ENCODE data around the gene FAM47E. TPM values are rescaled to one million over a fixed set of nuclear protein-coding genes. Genes with fewer than 3 reads are reported as not detected.

FAM47E gene
- total and polyA plus RNA-seq, 9 of the 15 experiments (the other 6 are each of a cell fraction or from before 2014, with no cell fraction given): 3.7 to 15.6 (median 6.4) TPM

DNA sequence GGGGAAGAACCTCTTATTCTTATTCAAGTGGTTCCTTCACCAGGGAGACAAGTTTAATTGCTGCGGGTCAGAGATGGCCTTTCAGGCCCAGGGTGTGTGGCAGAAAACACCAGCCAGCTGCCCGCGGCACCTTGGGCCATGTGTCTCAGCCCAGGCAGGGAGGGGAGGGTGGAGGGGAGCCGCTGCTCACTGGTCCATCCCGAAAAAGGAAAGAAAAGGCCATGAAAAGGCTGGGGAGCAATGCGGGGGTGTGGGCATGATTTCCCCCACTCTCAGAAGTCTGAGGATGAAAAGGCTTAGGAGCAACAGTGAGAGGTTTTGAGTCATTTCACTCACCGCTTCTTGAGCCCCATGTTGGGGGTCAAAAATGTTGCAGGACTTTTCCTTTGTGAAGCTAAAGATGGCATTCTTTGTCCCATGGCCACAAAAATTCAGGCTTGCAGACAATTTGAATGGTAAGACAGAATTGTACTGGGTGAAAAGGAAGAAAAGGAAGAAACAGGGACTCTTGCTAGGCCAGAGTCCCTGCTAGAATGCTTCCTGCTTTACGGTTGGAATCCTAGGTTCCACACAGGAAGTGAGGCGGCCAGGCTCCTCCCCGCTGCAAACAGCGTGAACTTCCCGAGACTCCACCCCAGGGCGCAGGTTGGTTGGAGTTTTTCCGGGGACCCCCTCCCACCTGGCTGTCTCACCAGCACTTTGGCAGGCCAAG lies 17.4 kb upstream of the FAM47E start (continued):
- TF ChIP-seq, protein P1, sequence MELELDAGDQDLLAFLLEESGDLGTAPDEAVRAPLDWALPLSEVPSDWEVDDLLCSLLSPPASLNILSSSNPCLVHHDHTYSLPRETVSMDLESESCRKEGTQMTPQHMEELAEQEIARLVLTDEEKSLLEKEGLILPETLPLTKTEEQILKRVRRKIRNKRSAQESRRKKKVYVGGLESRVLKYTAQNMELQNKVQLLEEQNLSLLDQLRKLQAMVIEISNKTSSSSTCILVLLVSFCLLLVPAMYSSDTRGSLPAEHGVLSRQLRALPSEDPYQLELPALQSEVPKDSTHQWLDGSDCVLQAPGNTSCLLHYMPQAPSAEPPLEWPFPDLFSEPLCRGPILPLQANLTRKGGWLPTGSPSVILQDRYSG (tag; conservative IDR thresholded peaks at IDR 0.05; ENCODE audit: low read depth): no peak
- TF ChIP-seq, protein P2, sequence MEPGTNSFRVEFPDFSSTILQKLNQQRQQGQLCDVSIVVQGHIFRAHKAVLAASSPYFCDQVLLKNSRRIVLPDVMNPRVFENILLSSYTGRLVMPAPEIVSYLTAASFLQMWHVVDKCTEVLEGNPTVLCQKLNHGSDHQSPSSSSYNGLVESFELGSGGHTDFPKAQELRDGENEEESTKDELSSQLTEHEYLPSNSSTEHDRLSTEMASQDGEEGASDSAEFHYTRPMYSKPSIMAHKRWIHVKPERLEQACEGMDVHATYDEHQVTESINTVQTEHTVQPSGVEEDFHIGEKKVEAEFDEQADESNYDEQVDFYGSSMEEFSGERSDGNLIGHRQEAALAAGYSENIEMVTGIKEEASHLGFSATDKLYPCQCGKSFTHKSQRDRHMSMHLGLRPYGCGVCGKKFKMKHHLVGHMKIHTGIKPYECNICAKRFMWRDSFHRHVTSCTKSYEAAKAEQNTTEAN (CRISPR knock-in tag; IDR thresholded peaks at IDR 0.05): no peak
- TF ChIP-seq MAFK (IDR thresholded peaks at IDR 0.05; ENCODE audit: low read length): no peak
- TF ChIP-seq CSDE1 (IDR thresholded peaks at IDR 0.05): no peak
- no peak for TF ChIP-seq SREBF2 (CRISPR knock-in tag; IDR thresholded peaks at IDR 0.05)
- no peak for TF ChIP-seq ZNF444 (CRISPR knock-in tag; IDR thresholded peaks at IDR 0.05)
- TF ChIP-seq, protein P3, sequence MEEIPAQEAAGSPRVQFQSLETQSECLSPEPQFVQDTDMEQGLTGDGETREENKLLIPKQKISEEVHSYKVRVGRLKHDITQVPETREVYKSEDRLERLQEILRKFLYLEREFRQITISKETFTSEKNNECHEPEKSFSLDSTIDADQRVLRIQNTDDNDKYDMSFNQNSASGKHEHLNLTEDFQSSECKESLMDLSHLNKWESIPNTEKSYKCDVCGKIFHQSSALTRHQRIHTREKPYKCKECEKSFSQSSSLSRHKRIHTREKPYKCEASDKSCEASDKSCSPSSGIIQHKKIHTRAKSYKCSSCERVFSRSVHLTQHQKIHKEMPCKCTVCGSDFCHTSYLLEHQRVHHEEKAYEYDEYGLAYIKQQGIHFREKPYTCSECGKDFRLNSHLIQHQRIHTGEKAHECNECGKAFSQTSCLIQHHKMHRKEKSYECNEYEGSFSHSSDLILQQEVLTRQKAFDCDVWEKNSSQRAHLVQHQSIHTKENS (CRISPR knock-in tag; IDR thresholded peaks at IDR 0.05): no peak
- TF ChIP-seq NONO (IDR thresholded peaks at IDR 0.05; ENCODE audit: low read depth in 2 of 2, low read length in 1 of 2): no peak
- TF ChIP-seq ZKSCAN8 (CRISPR knock-in tag; IDR thresholded peaks at IDR 0.05): no peak
- TF ChIP-seq TAF7 (tag; IDR thresholded peaks at IDR 0.05): 0 out of 2 replicates have a peak, but pooled peaks have one; percentile 16
- TF ChIP-seq, protein P4, sequence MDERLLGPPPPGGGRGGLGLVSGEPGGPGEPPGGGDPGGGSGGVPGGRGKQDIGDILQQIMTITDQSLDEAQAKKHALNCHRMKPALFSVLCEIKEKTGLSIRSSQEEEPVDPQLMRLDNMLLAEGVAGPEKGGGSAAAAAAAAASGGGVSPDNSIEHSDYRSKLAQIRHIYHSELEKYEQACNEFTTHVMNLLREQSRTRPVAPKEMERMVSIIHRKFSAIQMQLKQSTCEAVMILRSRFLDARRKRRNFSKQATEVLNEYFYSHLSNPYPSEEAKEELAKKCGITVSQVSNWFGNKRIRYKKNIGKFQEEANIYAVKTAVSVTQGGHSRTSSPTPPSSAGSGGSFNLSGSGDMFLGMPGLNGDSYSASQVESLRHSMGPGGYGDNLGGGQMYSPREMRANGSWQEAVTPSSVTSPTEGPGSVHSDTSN (CRISPR knock-in tag; IDR thresholded peaks at IDR 0.05; ENCODE audit: low read depth): no peak
- TF ChIP-seq, protein P4 (tag; conservative IDR thresholded peaks at IDR 0.05; ENCODE audit: low read depth): no peak
- TF ChIP-seq, protein P5, sequence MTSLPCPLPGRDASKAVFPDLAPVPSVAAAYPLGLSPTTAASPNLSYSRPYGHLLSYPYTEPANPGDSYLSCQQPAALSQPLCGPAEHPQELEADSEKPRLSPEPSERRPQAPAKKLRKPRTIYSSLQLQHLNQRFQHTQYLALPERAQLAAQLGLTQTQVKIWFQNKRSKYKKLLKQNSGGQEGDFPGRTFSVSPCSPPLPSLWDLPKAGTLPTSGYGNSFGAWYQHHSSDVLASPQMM (CRISPR knock-in tag; IDR thresholded peaks at IDR 0.05): no peak
- TF ChIP-seq, protein P6, sequence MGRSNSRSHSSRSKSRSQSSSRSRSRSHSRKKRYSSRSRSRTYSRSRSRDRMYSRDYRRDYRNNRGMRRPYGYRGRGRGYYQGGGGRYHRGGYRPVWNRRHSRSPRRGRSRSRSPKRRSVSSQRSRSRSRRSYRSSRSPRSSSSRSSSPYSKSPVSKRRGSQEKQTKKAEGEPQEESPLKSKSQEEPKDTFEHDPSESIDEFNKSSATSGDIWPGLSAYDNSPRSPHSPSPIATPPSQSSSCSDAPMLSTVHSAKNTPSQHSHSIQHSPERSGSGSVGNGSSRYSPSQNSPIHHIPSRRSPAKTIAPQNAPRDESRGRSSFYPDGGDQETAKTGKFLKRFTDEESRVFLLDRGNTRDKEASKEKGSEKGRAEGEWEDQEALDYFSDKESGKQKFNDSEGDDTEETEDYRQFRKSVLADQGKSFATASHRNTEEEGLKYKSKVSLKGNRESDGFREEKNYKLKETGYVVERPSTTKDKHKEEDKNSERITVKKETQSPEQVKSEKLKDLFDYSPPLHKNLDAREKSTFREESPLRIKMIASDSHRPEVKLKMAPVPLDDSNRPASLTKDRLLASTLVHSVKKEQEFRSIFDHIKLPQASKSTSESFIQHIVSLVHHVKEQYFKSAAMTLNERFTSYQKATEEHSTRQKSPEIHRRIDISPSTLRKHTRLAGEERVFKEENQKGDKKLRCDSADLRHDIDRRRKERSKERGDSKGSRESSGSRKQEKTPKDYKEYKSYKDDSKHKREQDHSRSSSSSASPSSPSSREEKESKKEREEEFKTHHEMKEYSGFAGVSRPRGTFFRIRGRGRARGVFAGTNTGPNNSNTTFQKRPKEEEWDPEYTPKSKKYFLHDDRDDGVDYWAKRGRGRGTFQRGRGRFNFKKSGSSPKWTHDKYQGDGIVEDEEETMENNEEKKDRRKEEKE (IDR thresholded peaks at IDR 0.05; ENCODE audit: borderline replicate concordance in 1 of 2, control insufficient read depth in 1 of 2, low read depth in 2 of 2, low read length in 1 of 2): no peak
- TF ChIP-seq TEAD2 (tag; IDR thresholded peaks at IDR 0.05): no peak
- TF ChIP-seq ELF1 (tag; IDR thresholded peaks at IDR 0.05): peak; percentile 64
